ENCODE measurements around the gene ITGB7. TPM values are rescaled to one million over a fixed set of nuclear protein-coding genes. Genes with fewer than 3 reads are reported as not detected.

The ITGB7 gene
- total and polyA plus RNA-seq, 9 of the 15 experiments (the other 6 are each of a cell fraction or from before 2014, with no cell fraction given) = 0.06 to 2.0 (median 0.67) TPM

- TF ChIP-seq, protein P1, sequence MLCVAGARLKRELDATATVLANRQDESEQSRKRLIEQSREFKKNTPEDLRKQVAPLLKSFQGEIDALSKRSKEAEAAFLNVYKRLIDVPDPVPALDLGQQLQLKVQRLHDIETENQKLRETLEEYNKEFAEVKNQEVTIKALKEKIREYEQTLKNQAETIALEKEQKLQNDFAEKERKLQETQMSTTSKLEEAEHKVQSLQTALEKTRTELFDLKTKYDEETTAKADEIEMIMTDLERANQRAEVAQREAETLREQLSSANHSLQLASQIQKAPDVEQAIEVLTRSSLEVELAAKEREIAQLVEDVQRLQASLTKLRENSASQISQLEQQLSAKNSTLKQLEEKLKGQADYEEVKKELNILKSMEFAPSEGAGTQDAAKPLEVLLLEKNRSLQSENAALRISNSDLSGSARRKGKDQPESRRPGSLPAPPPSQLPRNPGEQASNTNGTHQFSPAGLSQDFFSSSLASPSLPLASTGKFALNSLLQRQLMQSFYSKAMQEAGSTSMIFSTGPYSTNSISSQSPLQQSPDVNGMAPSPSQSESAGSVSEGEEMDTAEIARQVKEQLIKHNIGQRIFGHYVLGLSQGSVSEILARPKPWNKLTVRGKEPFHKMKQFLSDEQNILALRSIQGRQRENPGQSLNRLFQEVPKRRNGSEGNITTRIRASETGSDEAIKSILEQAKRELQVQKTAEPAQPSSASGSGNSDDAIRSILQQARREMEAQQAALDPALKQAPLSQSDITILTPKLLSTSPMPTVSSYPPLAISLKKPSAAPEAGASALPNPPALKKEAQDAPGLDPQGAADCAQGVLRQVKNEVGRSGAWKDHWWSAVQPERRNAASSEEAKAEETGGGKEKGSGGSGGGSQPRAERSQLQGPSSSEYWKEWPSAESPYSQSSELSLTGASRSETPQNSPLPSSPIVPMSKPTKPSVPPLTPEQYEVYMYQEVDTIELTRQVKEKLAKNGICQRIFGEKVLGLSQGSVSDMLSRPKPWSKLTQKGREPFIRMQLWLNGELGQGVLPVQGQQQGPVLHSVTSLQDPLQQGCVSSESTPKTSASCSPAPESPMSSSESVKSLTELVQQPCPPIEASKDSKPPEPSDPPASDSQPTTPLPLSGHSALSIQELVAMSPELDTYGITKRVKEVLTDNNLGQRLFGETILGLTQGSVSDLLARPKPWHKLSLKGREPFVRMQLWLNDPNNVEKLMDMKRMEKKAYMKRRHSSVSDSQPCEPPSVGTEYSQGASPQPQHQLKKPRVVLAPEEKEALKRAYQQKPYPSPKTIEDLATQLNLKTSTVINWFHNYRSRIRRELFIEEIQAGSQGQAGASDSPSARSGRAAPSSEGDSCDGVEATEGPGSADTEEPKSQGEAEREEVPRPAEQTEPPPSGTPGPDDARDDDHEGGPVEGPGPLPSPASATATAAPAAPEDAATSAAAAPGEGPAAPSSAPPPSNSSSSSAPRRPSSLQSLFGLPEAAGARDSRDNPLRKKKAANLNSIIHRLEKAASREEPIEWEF (CRISPR knock-in tag; IDR thresholded peaks at IDR 0.05) = no peak
- TF ChIP-seq ZNF282 (CRISPR knock-in tag; IDR thresholded peaks at IDR 0.05) = no peak
- TF ChIP-seq ZC3H4 (CRISPR knock-in tag; IDR thresholded peaks at IDR 0.05; ENCODE audit: borderline replicate concordance) = no peak
- no peak for TF ChIP-seq PHF8 (IDR thresholded peaks at IDR 0.05; ENCODE audit: borderline replicate concordance, low read length)
- no peak for TF ChIP-seq ZNF79 (CRISPR knock-in tag; IDR thresholded peaks at IDR 0.05; ENCODE audit: low read depth)
- no peak for TF ChIP-seq POLR2AphosphoS2 (IDR thresholded peaks at IDR 0.05; ENCODE audit: low read length)
- no peak for TF ChIP-seq MXD1 (CRISPR knock-in tag; IDR thresholded peaks at IDR 0.05; ENCODE audit: borderline replicate concordance, poor library complexity, severe bottlenecking)
- no peak for TF ChIP-seq STAT5B (CRISPR knock-in tag; IDR thresholded peaks at IDR 0.05)
- TF ChIP-seq SUPT5H (IDR thresholded peaks at IDR 0.05) = no peak
- TF ChIP-seq, protein P2, sequence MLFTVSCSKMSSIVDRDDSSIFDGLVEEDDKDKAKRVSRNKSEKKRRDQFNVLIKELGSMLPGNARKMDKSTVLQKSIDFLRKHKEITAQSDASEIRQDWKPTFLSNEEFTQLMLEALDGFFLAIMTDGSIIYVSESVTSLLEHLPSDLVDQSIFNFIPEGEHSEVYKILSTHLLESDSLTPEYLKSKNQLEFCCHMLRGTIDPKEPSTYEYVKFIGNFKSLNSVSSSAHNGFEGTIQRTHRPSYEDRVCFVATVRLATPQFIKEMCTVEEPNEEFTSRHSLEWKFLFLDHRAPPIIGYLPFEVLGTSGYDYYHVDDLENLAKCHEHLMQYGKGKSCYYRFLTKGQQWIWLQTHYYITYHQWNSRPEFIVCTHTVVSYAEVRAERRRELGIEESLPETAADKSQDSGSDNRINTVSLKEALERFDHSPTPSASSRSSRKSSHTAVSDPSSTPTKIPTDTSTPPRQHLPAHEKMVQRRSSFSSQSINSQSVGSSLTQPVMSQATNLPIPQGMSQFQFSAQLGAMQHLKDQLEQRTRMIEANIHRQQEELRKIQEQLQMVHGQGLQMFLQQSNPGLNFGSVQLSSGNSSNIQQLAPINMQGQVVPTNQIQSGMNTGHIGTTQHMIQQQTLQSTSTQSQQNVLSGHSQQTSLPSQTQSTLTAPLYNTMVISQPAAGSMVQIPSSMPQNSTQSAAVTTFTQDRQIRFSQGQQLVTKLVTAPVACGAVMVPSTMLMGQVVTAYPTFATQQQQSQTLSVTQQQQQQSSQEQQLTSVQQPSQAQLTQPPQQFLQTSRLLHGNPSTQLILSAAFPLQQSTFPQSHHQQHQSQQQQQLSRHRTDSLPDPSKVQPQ (CRISPR knock-in tag; IDR thresholded peaks at IDR 0.05; ENCODE audit: borderline replicate concordance) = no peak
- no peak for TF ChIP-seq ELF2 (CRISPR knock-in tag; IDR thresholded peaks at IDR 0.05)
- TF ChIP-seq ZNF431 (CRISPR knock-in tag; IDR thresholded peaks at IDR 0.05) = no peak
- no peak for TF ChIP-seq ZNF780A (CRISPR knock-in tag; IDR thresholded peaks at IDR 0.05)
- no peak for TF ChIP-seq HOXB6 (CRISPR knock-in tag; IDR thresholded peaks at IDR 0.05; ENCODE audit: borderline replicate concordance)
- TF ChIP-seq, protein P3, sequence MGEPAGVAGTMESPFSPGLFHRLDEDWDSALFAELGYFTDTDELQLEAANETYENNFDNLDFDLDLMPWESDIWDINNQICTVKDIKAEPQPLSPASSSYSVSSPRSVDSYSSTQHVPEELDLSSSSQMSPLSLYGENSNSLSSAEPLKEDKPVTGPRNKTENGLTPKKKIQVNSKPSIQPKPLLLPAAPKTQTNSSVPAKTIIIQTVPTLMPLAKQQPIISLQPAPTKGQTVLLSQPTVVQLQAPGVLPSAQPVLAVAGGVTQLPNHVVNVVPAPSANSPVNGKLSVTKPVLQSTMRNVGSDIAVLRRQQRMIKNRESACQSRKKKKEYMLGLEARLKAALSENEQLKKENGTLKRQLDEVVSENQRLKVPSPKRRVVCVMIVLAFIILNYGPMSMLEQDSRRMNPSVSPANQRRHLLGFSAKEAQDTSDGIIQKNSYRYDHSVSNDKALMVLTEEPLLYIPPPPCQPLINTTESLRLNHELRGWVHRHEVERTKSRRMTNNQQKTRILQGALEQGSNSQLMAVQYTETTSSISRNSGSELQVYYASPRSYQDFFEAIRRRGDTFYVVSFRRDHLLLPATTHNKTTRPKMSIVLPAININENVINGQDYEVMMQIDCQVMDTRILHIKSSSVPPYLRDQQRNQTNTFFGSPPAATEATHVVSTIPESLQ (CRISPR knock-in tag; IDR thresholded peaks at IDR 0.05) = no peak
- no peak for TF ChIP-seq RAD21 (CRISPR knock-in tag; conservative IDR thresholded peaks at IDR 0.05 in 1 of 2, IDR thresholded peaks at IDR 0.05 in 1 of 2)
Observed at GRCh38 chr12:53219956-53220693, 13.1 kb upstream of the ITGB7 start (continued).
